ENCODE data around the gene COL25A1.

COL25A1 gene

GRCh38 chr4:109291707-109292238, 10.7 kb downstream of the COL25A1 start:
- DNase-seq (ENCODE audit: low read depth): no peak

GRCh38 chr4:109290918-109291317, 11.5 kb downstream of the COL25A1 start:
- no peak for DNase-seq (ENCODE audit: low read depth)

GRCh38 chr4:109278594-109279031, 23.8 kb downstream of the COL25A1 start:
- no peak for DNase-seq (ENCODE audit: low read depth)

GRCh38 chr4:109276482-109277095, 25.9 kb downstream of the COL25A1 start:
- no peak for DNase-seq (ENCODE audit: low read depth)

- DNase-seq (ENCODE audit: low read depth): no peak
Measured at GRCh38 chr4:109275066-109275745, 27.3 kb downstream of the COL25A1 start.

- no peak for DNase-seq (ENCODE audit: low read depth)
Measured at GRCh38 chr4:109266891-109267290, 35.6 kb downstream of the COL25A1 start.

GRCh38 chr4:109266236-109266635, 36.2 kb downstream of the COL25A1 start:
- DNase-seq (ENCODE audit: low read depth): no peak

- no peak for DNase-seq (ENCODE audit: low read depth)
Measured at GRCh38 chr4:109263721-109264120, 38.7 kb downstream of the COL25A1 start.

- no peak for DNase-seq (ENCODE audit: low read depth)
Measured at GRCh38 chr4:109256818-109257217, 45.6 kb downstream of the COL25A1 start.

- DNase-seq (ENCODE audit: low read depth): no peak
Measured at GRCh38 chr4:109254845-109255244, 47.6 kb downstream of the COL25A1 start.

GRCh38 chr4:109251396-109251795, 51.1 kb downstream of the COL25A1 start:
- DNase-seq (ENCODE audit: low read depth): no peak

- DNase-seq (ENCODE audit: low read depth): no peak
Measured at GRCh38 chr4:109248322-109248900, 54.0 kb downstream of the COL25A1 start.

- DNase-seq (ENCODE audit: low read depth): no peak
Measured at GRCh38 chr4:109243871-109244270, 58.6 kb downstream of the COL25A1 start.

GRCh38 chr4:109238746-109239145, 63.7 kb downstream of the COL25A1 start:
- no peak for DNase-seq (ENCODE audit: low read depth)

- DNase-seq (ENCODE audit: low read depth): no peak
Measured at GRCh38 chr4:109235683-109236082, 66.8 kb downstream of the COL25A1 start.

GRCh38 chr4:109234596-109234995, 67.9 kb downstream of the COL25A1 start:
- DNase-seq (ENCODE audit: low read depth): no peak

GRCh38 chr4:109233570-109233969, 68.9 kb downstream of the COL25A1 start:
- no peak for DNase-seq (ENCODE audit: low read depth)

- DNase-seq (ENCODE audit: low read depth): no peak
Measured at GRCh38 chr4:109232681-109233080, 69.8 kb downstream of the COL25A1 start.

- no peak for DNase-seq (ENCODE audit: low read depth)
Measured at GRCh38 chr4:109231331-109231730, 71.1 kb downstream of the COL25A1 start.

GRCh38 chr4:109229028-109229427, 73.4 kb downstream of the COL25A1 start:
- DNase-seq (ENCODE audit: low read depth): no peak

GRCh38 chr4:109218288-109218687, 84.2 kb downstream of the COL25A1 start:
- no peak for DNase-seq (ENCODE audit: low read depth)

GRCh38 chr4:109216085-109216696, 86.3 kb downstream of the COL25A1 start:
- DNase-seq (ENCODE audit: low read depth): no peak

GRCh38 chr4:109215506-109215905, 87.0 kb downstream of the COL25A1 start:
- no peak for DNase-seq (ENCODE audit: low read depth)

All from T follicular helper cell (primary cell).